ENCODE data around the gene STRIP2.

Gene STRIP2

GRCh38 chr7:129431911-129432643 is 2.2 kb upstream of the STRIP2 start:
- TF ChIP-seq CTCF (conservative IDR thresholded peaks at IDR 0.05; ENCODE audit: control insufficient read depth, insufficient read depth, low read depth, low read length), result no peak
- no peak for DNase-seq (ENCODE audit: low read depth)
- no peak overlapping the region for H3K4me3 ChIP-seq (ENCODE audit: control insufficient read depth, low read depth, low read length)

GRCh38 chr7:129434675-129435318 is 565 bp downstream of the STRIP2 start:
- TF ChIP-seq CTCF (conservative IDR thresholded peaks at IDR 0.05; ENCODE audit: control insufficient read depth, insufficient read depth, low read depth, low read length), result no peak
- DNase-seq (ENCODE audit: low read depth), result peak; percentile 7
- H3K4me3 ChIP-seq (ENCODE audit: control insufficient read depth, low read depth, low read length), result peak overlapping the region; percentile 77

- TF ChIP-seq CTCF (conservative IDR thresholded peaks at IDR 0.05; ENCODE audit: control insufficient read depth, insufficient read depth, low read depth, low read length), result no peak
- peak overlapping the region; percentile 77 for H3K4me3 ChIP-seq (ENCODE audit: control insufficient read depth, low read depth, low read length)
- DNase-seq (ENCODE audit: low read depth), result no peak
Observed at GRCh38 chr7:129435414-129435829, 1.2 kb downstream of the STRIP2 start.

GRCh38 chr7:129436335-129436923 is 2.2 kb downstream of the STRIP2 start:
- DNase-seq (ENCODE audit: low read depth), result no peak
- no peak overlapping the region for H3K4me3 ChIP-seq (ENCODE audit: control insufficient read depth, low read depth, low read length)
- no peak for TF ChIP-seq CTCF (conservative IDR thresholded peaks at IDR 0.05; ENCODE audit: control insufficient read depth, insufficient read depth, low read depth, low read length)

GRCh38 chr7:129437190-129437589 is 3.0 kb downstream of the STRIP2 start:
- H3K4me3 ChIP-seq (ENCODE audit: control insufficient read depth, low read depth, low read length), result no peak overlapping the region
- no peak for TF ChIP-seq CTCF (conservative IDR thresholded peaks at IDR 0.05; ENCODE audit: control insufficient read depth, insufficient read depth, low read depth, low read length)
- no peak for DNase-seq (ENCODE audit: low read depth)

- H3K4me3 ChIP-seq (ENCODE audit: control insufficient read depth, low read depth, low read length), result no peak overlapping the region
- DNase-seq (ENCODE audit: low read depth), result no peak
- no peak for TF ChIP-seq CTCF (conservative IDR thresholded peaks at IDR 0.05; ENCODE audit: control insufficient read depth, insufficient read depth, low read depth, low read length)
Observed at GRCh38 chr7:129438281-129438838, 4.1 kb downstream of the STRIP2 start.
